ENCODE results near the gene ABCA13.

ABCA13 gene

DNA sequence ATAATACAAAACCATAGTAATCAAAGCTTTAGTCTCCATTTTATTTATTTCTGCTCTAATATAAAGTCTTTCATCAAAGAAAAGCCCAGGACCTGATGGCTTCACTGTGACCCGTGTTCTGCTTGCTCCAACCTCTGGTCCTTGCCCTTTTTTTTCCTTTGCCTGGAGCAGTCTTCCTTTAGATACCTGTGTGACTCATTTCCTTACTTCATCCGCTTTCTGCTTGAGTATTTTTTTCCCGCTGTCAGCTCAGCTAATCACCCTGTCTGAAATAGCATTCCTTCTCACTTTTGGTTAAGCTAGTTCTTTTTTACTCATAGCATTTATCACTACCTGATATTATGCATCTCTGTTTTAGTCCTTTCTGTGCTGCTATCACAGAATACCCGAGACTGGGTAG lies 194.8 kb downstream of the ABCA13 start:
- Histone ChIP-seq H3K9me3 (ENCODE audit: insufficient read depth, low read length) (no peaks in the 10 kb centered on the region), H4K20me1 (ENCODE audit: insufficient read depth, low read length) (no peaks in the 10 kb centered on the region), H3K9ac (ENCODE audit: low read length) (no peak overlapping the region), H3K79me2 (ENCODE audit: low read length) (no peaks in the 10 kb centered on the region), H3K4me3 (ENCODE audit: low read length) (no peak overlapping the region), H3K4me1 (ENCODE audit: low read length) (no peaks in the 10 kb centered on the region), H3K36me3 (replicated peaks; ENCODE audit: low read depth, low read length) (no peaks in the 10 kb centered on the region), H3K4me2 (ENCODE audit: low read length) (no peak overlapping the region), H3K27ac (ENCODE audit: low read length) (no peak overlapping the region), H2AFZ (ENCODE audit: low read depth, low read length) (no peak overlapping the region), H3K27me3 (ENCODE audit: low read depth, low read length) (0 out of 2 replicates have a peak, but pooled peaks cover 3% of the 10 kb centered on the region)
- TF ChIP-seq, protein P1, sequence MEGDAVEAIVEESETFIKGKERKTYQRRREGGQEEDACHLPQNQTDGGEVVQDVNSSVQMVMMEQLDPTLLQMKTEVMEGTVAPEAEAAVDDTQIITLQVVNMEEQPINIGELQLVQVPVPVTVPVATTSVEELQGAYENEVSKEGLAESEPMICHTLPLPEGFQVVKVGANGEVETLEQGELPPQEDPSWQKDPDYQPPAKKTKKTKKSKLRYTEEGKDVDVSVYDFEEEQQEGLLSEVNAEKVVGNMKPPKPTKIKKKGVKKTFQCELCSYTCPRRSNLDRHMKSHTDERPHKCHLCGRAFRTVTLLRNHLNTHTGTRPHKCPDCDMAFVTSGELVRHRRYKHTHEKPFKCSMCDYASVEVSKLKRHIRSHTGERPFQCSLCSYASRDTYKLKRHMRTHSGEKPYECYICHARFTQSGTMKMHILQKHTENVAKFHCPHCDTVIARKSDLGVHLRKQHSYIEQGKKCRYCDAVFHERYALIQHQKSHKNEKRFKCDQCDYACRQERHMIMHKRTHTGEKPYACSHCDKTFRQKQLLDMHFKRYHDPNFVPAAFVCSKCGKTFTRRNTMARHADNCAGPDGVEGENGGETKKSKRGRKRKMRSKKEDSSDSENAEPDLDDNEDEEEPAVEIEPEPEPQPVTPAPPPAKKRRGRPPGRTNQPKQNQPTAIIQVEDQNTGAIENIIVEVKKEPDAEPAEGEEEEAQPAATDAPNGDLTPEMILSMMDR (IDR thresholded peaks at IDR 0.05; ENCODE audit: low read depth, low read length), result no peak
- no peak for TF ChIP-seq EZH2phosphoT487 (IDR thresholded peaks at IDR 0.05; ENCODE audit: low read depth)

DNA sequence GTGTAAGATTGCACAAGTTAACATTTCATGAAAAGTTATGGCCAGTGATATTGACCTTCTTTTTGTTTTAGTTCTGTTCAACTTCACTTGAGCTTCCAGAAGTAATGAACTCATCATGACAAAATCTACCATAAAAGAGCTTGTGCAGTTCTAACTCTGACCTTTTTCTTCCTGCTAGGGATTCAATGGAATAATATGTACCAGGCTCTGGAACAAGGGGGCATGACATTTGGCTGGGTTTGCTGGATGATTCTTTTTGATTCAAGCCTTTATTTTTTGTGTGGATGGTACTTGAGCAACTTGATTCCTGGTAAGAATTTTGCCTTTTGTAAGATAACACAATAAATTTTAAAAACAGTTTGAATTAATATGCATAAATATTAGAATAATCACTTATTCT lies 205.0 kb downstream of the ABCA13 start:
- Histone ChIP-seq H3K36me3 (replicated peaks; ENCODE audit: low read depth, low read length) (no peaks in the 10 kb centered on the region), H3K27me3 (ENCODE audit: low read depth, low read length) (no peaks in the 10 kb centered on the region), H3K4me3 (ENCODE audit: low read length) (no peak overlapping the region), H4K20me1 (ENCODE audit: insufficient read depth, low read length) (no peaks in the 10 kb centered on the region), H3K9ac (ENCODE audit: low read length) (no peak overlapping the region), H3K27ac (ENCODE audit: low read length) (no peak overlapping the region), H2AFZ (ENCODE audit: low read depth, low read length) (no peak overlapping the region), H3K4me1 (ENCODE audit: low read length) (no peaks in the 10 kb centered on the region), H3K79me2 (ENCODE audit: low read length) (no peaks in the 10 kb centered on the region), H3K9me3 (ENCODE audit: insufficient read depth, low read length) (no peaks in the 10 kb centered on the region), H3K4me2 (ENCODE audit: low read length) (no peak overlapping the region)
- TF ChIP-seq EZH2phosphoT487 (IDR thresholded peaks at IDR 0.05; ENCODE audit: low read depth), result no peak
- TF ChIP-seq, protein P1 (IDR thresholded peaks at IDR 0.05; ENCODE audit: low read depth, low read length), result no peak

DNA sequence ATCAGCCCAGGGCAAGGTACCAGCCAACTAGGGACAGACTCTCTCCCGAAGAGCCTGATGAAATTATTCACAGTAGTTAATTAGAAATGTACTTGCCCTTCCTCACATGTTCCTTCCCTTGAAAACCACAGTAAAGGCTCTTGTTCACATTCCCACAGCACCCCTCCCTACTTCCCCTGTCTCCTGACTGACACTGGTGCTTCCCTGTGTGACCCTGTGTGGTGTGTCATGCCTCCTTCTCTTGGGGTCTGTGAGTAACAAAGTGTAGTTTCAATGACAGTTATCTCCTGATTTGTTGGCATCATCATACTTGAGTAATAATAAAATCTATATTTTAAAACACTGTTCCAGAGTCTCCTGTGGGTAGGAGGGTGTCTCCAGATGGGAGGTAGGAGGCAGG lies 209.7 kb downstream of the ABCA13 start:
- Histone ChIP-seq H3K36me3 (replicated peaks; ENCODE audit: low read depth, low read length) (no peaks in the 10 kb centered on the region), H3K4me2 (ENCODE audit: low read length) (no peak overlapping the region), H3K9ac (ENCODE audit: low read length) (no peak overlapping the region), H3K4me3 (ENCODE audit: low read length) (no peak overlapping the region), H3K79me2 (ENCODE audit: low read length) (no peaks in the 10 kb centered on the region), H2AFZ (ENCODE audit: low read depth, low read length) (no peak overlapping the region), H3K27me3 (ENCODE audit: low read depth, low read length) (no peaks in the 10 kb centered on the region), H3K4me1 (ENCODE audit: low read length) (no peaks in the 10 kb centered on the region), H4K20me1 (ENCODE audit: insufficient read depth, low read length) (no peaks in the 10 kb centered on the region), H3K9me3 (ENCODE audit: insufficient read depth, low read length) (no peaks in the 10 kb centered on the region), H3K27ac (ENCODE audit: low read length) (no peak overlapping the region)
- TF ChIP-seq, protein P1 (IDR thresholded peaks at IDR 0.05; ENCODE audit: low read depth, low read length), result no peak
- no peak for TF ChIP-seq EZH2phosphoT487 (IDR thresholded peaks at IDR 0.05; ENCODE audit: low read depth)

DNA sequence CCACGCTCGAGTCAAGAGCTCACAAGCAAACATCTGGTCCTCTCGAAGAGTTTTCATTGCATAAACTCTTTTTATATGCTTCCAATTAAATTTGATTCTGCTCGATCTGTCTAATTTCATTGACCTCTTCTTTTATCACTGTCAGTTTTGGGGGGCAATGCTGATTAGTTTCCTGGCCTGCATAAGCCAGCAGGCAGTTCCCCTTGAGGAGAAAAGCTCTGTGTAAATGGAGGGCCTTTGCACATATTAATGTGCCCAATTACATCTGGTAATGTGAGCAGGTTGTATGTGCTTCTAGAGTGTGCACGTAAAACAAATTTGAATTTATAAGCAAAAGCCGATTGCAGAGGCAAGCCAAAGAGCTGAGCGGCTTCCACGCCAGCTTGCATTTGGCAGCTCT lies 210.3 kb downstream of the ABCA13 start:
- H2AFZ ChIP-seq (ENCODE audit: low read depth, low read length), result no peak overlapping the region
- H3K9ac ChIP-seq (ENCODE audit: low read length), result no peak overlapping the region
- no peaks in the 10 kb centered on the region for H3K36me3 ChIP-seq (replicated peaks; ENCODE audit: low read depth, low read length)
- H3K27ac ChIP-seq (ENCODE audit: low read length), result no peak overlapping the region
- H4K20me1 ChIP-seq (ENCODE audit: insufficient read depth, low read length), result no peaks in the 10 kb centered on the region
- H3K9me3 ChIP-seq (ENCODE audit: insufficient read depth, low read length), result no peaks in the 10 kb centered on the region
- no peak overlapping the region for H3K4me2 ChIP-seq (ENCODE audit: low read length)
- no peak overlapping the region for H3K4me3 ChIP-seq (ENCODE audit: low read length)
- H3K4me1 ChIP-seq (ENCODE audit: low read length), result no peaks in the 10 kb centered on the region
- H3K27me3 ChIP-seq (ENCODE audit: low read depth, low read length), result no peaks in the 10 kb centered on the region
- no peaks in the 10 kb centered on the region for H3K79me2 ChIP-seq (ENCODE audit: low read length)
- TF ChIP-seq, protein P1 (IDR thresholded peaks at IDR 0.05; ENCODE audit: low read depth, low read length), result no peak
- no peak for TF ChIP-seq EZH2phosphoT487 (IDR thresholded peaks at IDR 0.05; ENCODE audit: low read depth)

Data from OCI-LY3 (cell line).